NCI-H2081 (cell line): Measurements from ENCODE around the gene PRRC1.
"Not testable (repeated sequence)": the region's sequence is repeated elsewhere in the genome, so short reads cannot be mapped to it uniquely, and the experiment has no call there.

Source experiments
- DNase-seq, 2 experiments: peaks; one replicate each; lab custom pipeline; 2025; lab: John Stamatoyannopoulos, UW

PRRC1 gene

GRCh38 chr5:127517480-127518318 is at the start of gene PRRC1:
Gene PRRC1 (plus strand): TSS chr5:127517640. CDS start chr5:127523480, 5,840 bp downstream.
- DNase-seq, result peak; percentile 55 to 72

GRCh38 chr5:127471211-127471610 is 46.2 kb upstream of the PRRC1 start:
- DNase-seq, result no peak

- no peak for DNase-seq
Measured at GRCh38 chr5:127472700-127473099, 44.7 kb upstream of the PRRC1 start.

- no peak for DNase-seq
Measured at GRCh38 chr5:127486471-127486870, 31.0 kb upstream of the PRRC1 start.

- DNase-seq, result peak; percentile 21 to 30
Measured at GRCh38 chr5:127492854-127493738, 24.3 kb upstream of the PRRC1 start.

GRCh38 chr5:127498548-127498947 is 18.9 kb upstream of the PRRC1 start:
- no peak for DNase-seq

GRCh38 chr5:127505905-127506304 is 11.5 kb upstream of the PRRC1 start:
- DNase-seq, result no peak

- DNase-seq, result no peak
Measured at GRCh38 chr5:127506616-127507015, 10.8 kb upstream of the PRRC1 start.

GRCh38 chr5:127508644-127509373 is 8.6 kb upstream of the PRRC1 start:
- DNase-seq, result no peak

- no peak for DNase-seq
Measured at GRCh38 chr5:127513408-127513970, 4.0 kb upstream of the PRRC1 start.

GRCh38 chr5:127514816-127515215 is 2.6 kb upstream of the PRRC1 start:
- DNase-seq, result no peak

- DNase-seq, result no peak
Measured at GRCh38 chr5:127515693-127516440, 1.6 kb upstream of the PRRC1 start.

- DNase-seq, result peak in 1 of 2 experiments; percentile 30
Measured at GRCh38 chr5:127517110-127517479, 345 bp upstream of the PRRC1 start.

GRCh38 chr5:127518319-127518621 is 830 bp downstream of the PRRC1 start:
- no peak for DNase-seq

GRCh38 chr5:127519527-127519926 is 2.1 kb downstream of the PRRC1 start:
- DNase-seq, result no peak

- no peak for DNase-seq
Measured at GRCh38 chr5:127521138-127521770, 3.8 kb downstream of the PRRC1 start.

- DNase-seq, result no peak
Measured at GRCh38 chr5:127525181-127525580, 7.7 kb downstream of the PRRC1 start.

GRCh38 chr5:127529904-127530682 is 12.7 kb downstream of the PRRC1 start:
- no peak for DNase-seq

- no peak for DNase-seq
Measured at GRCh38 chr5:127536687-127537086, 19.2 kb downstream of the PRRC1 start.

- DNase-seq, result not testable (repeated sequence)
Measured at GRCh38 chr5:127540553-127540952, 23.1 kb downstream of the PRRC1 start.
